Stimulated activated CD4-positive, alpha-beta T cell treated with anti-CD3 and anti-CD28 coated beads, Interleukin-1b, Interleukin-23, amount 100 ng/mL, for 1 hour (primary cell): ENCODE data around the gene PCDHGA7.
"Not testable (repeated sequence)": the region's sequence is repeated elsewhere in the genome, so short reads cannot be mapped to it uniquely, and the experiment has no call there.

Experiments
- DNase-seq, 2 donors: peaks; one replicate each; pipeline ENCODE4 v3.0.0-alpha.2; 2020; ENCODE audit warnings: low read depth in 2 of 2

The PCDHGA7 gene

GRCh38 chr5:141366016-141366896, 16.3 kb upstream of the PCDHGA7 start:
- no peak for DNase-seq

- DNase-seq = no peak
Observed at GRCh38 chr5:141369994-141370848, 12.3 kb upstream of the PCDHGA7 start, which contains the start of gene PCDHGB3. PCDHGB3 (plus strand) TSS chr5:141370242; CDS start chr5:141370395, 153 bp downstream.

- no peak for DNase-seq
Observed at GRCh38 chr5:141371572-141372475, 10.7 kb upstream of the PCDHGA7 start.

DNA sequence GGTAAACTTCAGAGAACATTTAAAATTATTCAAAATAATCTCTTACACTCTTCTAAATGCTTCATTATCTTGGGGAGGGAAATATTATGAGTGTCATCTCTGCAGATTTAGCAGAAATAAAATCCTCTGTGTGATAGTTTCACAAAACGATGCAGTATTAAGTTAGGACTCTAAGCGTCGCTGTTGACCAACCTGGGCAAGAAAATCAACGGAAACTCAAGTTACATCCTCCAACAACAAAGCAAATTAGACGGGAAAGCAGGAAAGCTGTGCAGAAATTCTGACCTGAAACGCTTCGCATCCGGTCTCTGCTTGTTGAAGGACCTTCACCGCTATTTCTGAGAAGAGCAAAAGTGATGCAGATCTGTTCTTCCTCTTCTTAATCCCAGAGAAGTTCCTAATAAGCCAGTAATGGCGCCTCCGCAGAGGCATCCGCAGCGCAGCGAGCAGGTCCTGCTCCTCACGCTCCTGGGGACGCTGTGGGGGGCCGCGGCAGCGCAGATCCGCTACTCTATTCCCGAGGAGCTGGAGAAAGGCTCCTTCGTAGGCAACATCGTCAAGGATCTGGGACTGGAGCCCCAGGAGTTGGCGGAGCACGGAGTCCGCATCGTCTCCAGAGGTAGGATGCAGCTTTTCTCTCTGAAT, 8.7 kb upstream of the PCDHGA7 start, which contains the start of gene PCDHGA6:
PCDHGA6 (plus strand) TSS at position 219 of the 645 bp plus-strand sequence; CDS start at position 412, 193 bp downstream.
- no peak for DNase-seq

DNA sequence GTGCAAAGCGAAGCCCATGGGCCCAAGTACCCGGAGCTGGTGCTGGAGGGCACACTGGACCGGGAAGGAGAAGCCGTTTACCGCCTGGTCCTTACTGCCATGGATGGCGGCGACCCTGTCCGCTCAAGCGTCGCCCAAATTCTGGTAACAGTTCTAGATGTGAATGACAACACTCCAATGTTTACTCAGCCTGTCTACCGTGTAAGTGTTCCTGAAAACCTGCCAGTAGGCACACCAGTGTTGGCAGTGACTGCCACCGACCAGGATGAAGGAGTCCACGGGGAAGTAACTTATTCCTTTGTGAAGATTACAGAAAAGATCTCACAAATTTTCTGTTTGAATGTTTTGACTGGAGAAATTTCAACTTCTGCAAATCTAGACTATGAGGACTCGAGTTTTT, 7.9 kb upstream of the PCDHGA7 start:
- DNase-seq = no peak

DNA sequence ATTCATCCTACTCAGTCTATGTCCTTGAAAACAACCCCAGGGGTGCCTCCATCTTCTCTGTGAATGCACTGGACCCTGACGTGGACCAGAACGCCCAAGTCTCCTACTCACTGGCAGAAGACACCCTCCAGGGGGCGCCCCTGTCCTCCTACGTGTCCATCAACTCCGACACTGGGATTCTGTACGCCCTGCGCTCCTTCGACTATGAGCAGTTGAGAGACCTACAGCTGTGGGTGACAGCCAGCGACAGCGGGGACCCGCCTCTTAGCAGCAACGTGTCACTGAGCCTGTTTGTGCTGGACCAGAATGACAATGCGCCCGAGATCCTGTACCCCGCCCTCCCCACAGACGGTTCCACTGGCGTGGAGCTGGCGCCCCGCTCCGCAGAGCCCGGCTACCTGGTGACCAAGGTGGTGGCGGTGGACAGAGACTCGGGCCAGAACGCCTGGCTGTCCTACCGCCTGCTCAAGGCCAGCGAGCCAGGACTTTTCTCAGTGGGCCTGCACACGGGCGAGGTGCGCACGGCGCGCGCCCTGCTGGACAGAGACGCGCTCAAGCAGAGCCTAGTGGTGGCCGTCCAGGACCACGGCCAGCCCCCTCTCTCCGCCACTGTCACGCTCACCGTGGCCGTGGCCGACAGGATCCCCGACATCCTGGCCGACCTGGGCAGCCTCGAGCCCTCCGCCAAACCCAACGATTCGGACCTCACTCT, 6.9 kb upstream of the PCDHGA7 start:
- DNase-seq = not testable (repeated sequence)

- no peak for DNase-seq
Observed at GRCh38 chr5:141383345-141383744, 803 bp downstream of the PCDHGA7 start.

DNA sequence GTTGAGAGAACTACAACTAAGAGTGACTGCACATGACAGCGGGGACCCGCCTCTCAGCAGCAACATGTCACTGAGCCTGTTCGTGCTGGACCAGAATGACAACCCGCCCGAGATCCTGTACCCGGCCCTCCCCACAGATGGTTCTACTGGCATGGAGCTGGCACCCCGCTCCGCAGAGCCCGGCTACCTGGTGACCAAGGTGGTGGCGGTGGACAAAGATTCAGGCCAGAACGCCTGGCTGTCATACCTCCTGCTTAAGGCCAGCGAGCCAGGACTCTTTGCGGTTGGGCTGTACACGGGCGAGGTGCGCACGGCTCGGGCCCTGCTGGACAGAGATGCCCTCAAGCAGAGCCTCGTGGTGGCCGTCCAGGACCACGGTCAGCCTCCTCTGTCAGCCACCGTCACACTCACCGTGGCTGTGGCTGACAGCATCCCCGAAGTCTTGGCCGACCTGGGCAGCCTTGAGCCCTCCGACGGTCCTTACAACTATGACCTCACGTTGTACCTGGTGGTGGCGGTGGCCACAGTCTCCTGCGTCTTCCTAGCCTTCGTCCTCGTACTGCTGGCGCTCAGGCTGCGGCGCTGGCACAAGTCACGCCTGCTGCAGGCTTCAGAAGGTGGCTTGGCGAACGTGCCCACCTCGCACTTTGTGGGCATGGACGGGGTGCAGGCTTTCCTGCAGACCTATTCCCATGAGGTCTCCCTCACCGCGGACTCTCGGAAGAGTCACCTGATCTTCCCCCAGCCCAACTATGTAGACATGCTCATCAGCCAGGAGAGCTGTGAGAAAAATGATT, 2.1 kb downstream of the PCDHGA7 start:
- DNase-seq = no peak

DNA sequence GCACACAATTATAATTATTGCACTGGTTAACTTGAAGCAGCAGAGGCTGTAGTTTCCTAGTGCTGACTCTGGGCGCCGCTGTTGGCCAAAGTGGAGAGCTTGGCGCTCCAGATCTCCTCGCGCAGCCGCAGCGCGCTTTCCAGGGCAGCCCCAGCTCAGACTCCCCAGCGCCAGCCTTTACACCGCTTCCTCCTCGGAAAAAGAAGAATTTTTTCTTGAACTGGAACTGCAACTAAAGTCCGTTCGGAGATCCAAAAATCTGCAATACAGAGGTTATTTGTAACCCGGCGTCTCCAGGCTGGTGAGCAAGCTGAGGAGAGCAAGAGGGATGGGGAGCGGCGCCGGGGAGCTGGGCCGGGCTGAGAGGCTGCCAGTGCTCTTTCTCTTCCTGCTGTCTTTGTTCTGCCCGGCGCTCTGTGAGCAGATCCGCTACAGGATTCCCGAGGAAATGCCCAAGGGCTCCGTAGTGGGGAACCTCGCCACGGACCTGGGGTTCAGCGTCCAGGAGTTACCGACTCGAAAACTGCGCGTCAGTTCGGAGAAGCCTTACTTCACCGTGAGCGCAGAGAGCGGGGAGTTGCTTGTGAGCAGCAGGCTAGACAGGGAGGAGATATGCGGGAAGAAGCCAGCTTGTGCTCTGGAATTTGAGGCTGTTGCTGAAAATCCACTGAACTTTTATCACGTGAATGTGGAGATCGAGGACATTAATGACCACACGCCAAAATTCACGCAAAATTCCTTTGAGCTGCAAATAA, 5.2 kb downstream of the PCDHGA7 start, which contains the start of gene PCDHGB4:
PCDHGB4 (plus strand) TSS at position 142 of the 755 bp plus-strand sequence; CDS start at position 329, 187 bp downstream.
- DNase-seq = not testable (repeated sequence)

- DNase-seq = no peak
Observed at GRCh38 chr5:141388661-141389060, 6.1 kb downstream of the PCDHGA7 start.

GRCh38 chr5:141389153-141390042, 6.9 kb downstream of the PCDHGA7 start:
- no peak for DNase-seq

- DNase-seq = no peak
Observed at GRCh38 chr5:141392429-141393198, 10.1 kb downstream of the PCDHGA7 start, which contains the start of gene PCDHGA8. PCDHGA8 (plus strand) TSS chr5:141392633; CDS start chr5:141392814, 181 bp downstream.

DNA sequence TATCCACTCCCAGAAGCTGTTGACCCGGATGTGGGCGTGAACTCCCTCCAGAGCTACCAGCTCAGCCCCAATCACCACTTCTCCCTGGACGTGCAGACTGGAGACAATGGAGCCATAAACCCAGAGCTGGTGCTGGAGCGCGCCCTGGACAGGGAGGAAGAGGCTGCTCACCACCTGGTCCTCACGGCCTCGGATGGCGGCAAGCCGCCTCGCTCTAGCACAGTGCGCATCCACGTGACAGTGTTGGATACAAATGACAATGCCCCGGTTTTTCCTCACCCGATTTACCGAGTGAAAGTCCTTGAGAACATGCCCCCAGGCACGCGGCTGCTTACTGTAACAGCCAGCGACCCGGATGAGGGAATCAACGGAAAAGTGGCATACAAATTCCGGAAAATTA, 10.7 kb downstream of the PCDHGA7 start:
- no peak for DNase-seq

GRCh38 chr5:141394401-141395187, 12.1 kb downstream of the PCDHGA7 start:
- not testable (repeated sequence) for DNase-seq

GRCh38 chr5:141397756-141398551, 15.4 kb downstream of the PCDHGA7 start, which contains the start of gene PCDHGB5:
PCDHGB5 (plus strand) TSS chr5:141397947; CDS start chr5:141398128, 181 bp downstream.
- DNase-seq = not testable (repeated sequence)
